ENCODE results near the gene ACTL9.
"Not testable (repeated sequence)": the region's sequence is repeated elsewhere in the genome, so short reads cannot be mapped to it uniquely, and the experiment has no call there.

The ACTL9 gene

GRCh38 chr19:8698433-8699063 is at the start of gene ACTL9:
ACTL9 (minus strand) TSS chr19:8698795; CDS start chr19:8698701, 94 bp downstream.
- DNase-seq: no peak

- not testable (repeated sequence) for DNase-seq
These were observed 40.9 kb upstream of the ACTL9 start for GRCh38 chr19:8739291-8740065.

- no peak for DNase-seq
These were observed 39.8 kb upstream of the ACTL9 start for GRCh38 chr19:8738377-8738776.

- peak; percentile 23 for DNase-seq
These were observed 33.0 kb upstream of the ACTL9 start for GRCh38 chr19:8731428-8732169.

- no peak for DNase-seq
These were observed 25.7 kb upstream of the ACTL9 start for GRCh38 chr19:8724276-8724675.

GRCh38 chr19:8722032-8722431 is 23.4 kb upstream of the ACTL9 start:
- no peak for DNase-seq

- no peak for DNase-seq
These were observed 22.7 kb upstream of the ACTL9 start, which contains the start of gene OR2Z1 for GRCh38 chr19:8721334-8721733. OR2Z1 (plus strand) TSS chr19:8721634; CDS start chr19:8731029, 9,395 bp downstream.

GRCh38 chr19:8710337-8710736 is 11.7 kb upstream of the ACTL9 start:
- not testable (repeated sequence) for DNase-seq

- peak; percentile 55 for DNase-seq
These were observed 7.1 kb upstream of the ACTL9 start for GRCh38 chr19:8705742-8706141.

- peak; percentile 20 for DNase-seq
These were observed 6.7 kb upstream of the ACTL9 start for GRCh38 chr19:8705304-8705703.

GRCh38 chr19:8703223-8703622 is 4.6 kb upstream of the ACTL9 start:
- no peak for DNase-seq

- peak; percentile 81 for DNase-seq
These were observed 3.8 kb upstream of the ACTL9 start for GRCh38 chr19:8702350-8702749.

GRCh38 chr19:8700956-8701355 is 2.4 kb upstream of the ACTL9 start:
- DNase-seq: no peak

- DNase-seq: no peak
These were observed 1.3 kb upstream of the ACTL9 start for GRCh38 chr19:8699908-8700307.

GRCh38 chr19:8697671-8698432 is 743 bp downstream of the ACTL9 start:
- DNase-seq: peak; percentile 41

GRCh38 chr19:8696993-8697392 is 1.6 kb downstream of the ACTL9 start:
- no peak for DNase-seq

GRCh38 chr19:8695911-8696310 is 2.7 kb downstream of the ACTL9 start:
- no peak for DNase-seq

GRCh38 chr19:8695501-8695900 is 3.1 kb downstream of the ACTL9 start:
- no peak for DNase-seq

GRCh38 chr19:8690753-8691539 is 7.6 kb downstream of the ACTL9 start:
- no peak for DNase-seq

GRCh38 chr19:8688930-8689329 is 9.7 kb downstream of the ACTL9 start:
- no peak for DNase-seq

GRCh38 chr19:8686549-8686948 is 12.0 kb downstream of the ACTL9 start:
- no peak for DNase-seq

All from hematopoietic multipotent progenitor cell treated with erythropoietin and hydrocortisone succinate and interleukin-3 and kit ligand, for 4 days (in vitro differentiated cells).